HG02884 (cell line): ENCODE measurements around the gene TOP2A.

Experiments used
- ATAC-seq: cut with Tn5 transposase; IDR thresholded peaks from one replicate; pipeline ENCODE4 v1.9.1; 2021; ENCODE audit warnings: mild to moderate bottlenecking, moderate library complexity; ENCODE audit not compliant: unreplicated experiment

Gene TOP2A

DNA sequence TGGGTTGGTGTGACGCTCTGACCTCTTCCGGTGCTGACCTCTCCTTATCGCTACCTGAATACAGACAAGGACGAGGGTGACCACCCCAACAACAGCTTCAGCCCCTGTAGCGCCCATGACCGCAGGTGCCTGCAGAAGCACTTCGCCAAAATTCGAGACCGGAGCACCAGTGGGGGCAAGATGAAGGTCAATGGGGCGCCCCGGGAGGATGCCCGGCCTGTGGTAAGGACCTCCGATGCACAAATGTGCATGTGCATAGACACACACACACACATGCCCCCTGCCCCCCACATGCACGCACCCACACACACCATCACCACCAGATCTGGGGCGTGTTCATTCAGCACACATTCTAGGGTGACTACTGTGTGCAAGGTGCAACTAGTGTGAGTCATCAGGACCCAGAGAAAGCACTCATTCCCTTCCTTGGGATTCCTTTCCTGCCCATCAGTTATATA, 35.3 kb upstream of the TOP2A start:
- ATAC-seq: no peak

DNA sequence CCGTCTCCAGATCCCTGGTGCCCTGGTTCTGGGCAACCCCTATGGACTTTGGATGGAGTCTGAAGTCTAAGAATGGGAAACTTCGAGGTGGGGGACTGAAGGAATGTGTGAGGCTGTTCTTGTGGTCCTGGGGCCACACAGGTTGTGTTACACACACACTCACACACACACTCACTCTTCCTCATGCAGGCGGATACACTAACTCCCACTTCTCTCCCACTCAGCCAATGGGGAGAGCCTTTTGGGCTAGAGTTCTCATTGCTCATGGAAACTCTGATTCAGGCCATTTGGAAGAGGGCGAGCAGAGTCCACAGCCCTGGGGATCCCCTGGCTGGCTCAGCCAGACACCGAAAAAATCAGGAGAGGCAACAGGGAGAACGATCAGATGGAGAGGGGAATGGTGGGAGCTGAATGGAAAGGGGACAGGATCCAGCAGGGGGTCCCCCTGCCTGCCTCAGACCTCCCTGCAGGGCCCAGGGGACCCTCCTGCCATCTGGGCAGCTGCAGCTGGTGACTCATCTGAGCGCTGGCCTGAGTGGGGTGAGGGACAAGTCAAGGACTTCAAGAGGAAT, 34.6 kb upstream of the TOP2A start:
- no peak for ATAC-seq

GRCh38 chr17:40451420-40451819, 33.7 kb upstream of the TOP2A start:
- ATAC-seq: no peak

DNA sequence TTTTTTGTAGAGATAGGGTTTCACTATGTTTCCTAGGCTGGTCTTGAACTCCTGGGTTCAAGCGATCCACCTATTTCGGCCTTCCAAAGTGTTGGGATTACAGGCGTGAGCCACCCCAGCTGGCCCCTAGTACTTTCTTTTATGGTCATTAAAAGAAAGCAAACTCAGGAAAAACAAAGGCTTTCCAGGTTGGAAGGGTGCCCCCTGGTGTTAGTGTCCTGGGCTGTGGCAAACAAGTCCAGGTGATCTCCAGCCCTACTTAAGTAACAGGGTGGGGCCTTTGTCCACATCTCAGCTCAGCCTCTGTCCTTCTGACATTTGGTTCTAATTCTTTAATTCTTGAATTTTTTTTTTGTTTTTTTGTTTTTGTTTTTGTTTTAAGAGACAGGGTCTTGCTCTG, 32.5 kb upstream of the TOP2A start:
- no peak for ATAC-seq

DNA sequence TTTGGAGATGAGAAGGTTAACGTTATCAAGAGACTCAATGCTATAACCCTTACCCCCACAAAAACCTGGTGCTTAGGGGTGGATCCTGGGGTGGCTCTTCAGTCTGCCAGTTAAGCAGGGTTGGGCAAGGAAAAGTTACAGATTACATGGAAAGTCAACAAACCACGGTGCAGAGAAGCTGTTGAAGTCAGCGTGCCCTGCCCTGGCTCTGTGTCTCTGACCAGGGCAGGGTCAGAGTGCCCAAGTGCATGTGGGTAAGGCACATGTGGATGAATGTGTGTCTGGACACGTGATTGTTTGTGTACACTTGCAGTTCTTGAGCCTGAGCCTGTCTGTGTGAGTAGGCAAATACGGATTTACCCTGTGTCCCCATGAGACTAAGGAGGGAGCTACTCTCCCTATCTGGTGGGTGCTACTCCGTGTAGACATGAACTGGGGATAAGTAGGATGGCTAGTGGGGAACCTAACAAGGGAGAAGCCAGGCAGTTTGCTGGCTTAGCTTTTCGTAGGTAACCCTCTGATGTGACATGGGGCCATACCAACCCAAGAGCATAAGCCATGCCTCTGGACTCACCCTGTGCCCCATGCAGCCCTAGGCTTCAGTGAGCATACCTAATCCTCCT, 31.1 kb upstream of the TOP2A start:
- ATAC-seq: no peak

GRCh38 chr17:40448213-40448638, 30.5 kb upstream of the TOP2A start:
- no peak for ATAC-seq

- ATAC-seq: no peak
These were observed 30.1 kb upstream of the TOP2A start for GRCh38 chr17:40447806-40448205.

DNA sequence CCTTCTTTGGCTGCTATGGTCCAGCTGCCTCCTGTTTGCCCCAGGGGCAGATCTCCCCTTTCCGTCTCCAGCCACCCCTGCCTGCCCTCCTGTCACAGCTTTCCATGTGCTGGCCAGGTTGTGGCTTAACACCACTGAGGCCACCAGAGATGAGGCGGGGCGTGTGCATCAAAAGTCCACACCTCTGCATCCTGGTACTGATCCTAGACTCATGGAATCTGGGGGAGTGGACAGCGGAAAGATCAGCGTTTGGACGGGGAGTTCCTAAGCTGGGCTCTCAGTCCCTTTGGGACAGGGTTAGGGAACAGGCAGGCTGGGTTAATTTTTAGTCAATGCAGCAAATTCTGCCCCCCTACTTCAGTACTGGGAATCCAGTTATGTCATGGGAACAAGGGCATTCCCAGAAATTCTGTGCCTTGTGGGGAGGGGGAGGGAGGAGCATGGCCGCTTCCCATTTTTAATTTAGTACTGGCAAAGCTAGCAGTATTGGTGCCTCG, 29.5 kb upstream of the TOP2A start:
- no peak for ATAC-seq

DNA sequence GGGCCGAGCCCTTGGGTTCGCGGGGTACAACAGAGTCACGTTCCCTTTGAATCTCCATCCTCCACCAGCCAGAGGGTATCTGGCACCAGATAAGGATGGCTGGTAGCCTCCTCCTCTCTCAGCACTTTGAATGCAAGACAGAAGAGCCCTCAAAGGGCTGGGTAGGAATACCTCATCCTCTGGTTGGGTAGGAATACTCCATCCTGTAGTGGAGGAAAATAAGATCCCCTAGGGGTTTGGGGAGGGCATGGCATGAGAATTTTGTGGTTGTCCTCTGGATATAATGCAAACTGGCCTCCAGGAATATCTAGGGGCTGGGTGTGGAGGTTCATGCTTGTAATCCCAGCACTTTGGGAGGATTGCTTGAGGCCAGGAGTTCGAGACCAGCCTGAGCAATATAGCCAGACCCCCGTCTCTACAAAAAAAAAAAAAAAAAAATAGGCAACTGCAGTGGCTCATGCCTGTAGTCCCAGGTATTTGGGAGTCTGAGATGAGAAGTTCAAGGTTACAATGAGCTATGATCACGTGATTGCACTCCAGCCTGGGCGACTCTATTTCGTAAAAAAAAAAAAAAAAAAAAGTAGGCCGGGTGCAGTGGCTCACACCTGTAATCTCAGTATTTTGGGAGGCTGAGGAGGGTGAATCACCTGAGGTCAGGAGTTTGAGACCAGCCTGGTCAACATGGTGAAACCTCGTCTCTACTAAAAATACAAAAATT, 28.2 kb upstream of the TOP2A start:
- ATAC-seq: no peak

GRCh38 chr17:40443988-40444899, 26.5 kb upstream of the TOP2A start:
- ATAC-seq: no peak

GRCh38 chr17:40443196-40443987, 25.7 kb upstream of the TOP2A start, which contains the start of gene IGFBP4:
Gene IGFBP4, plus strand, starts transcription at chr17:40443450. Its CDS starts 286 bp downstream, at chr17:40443736.
- ATAC-seq: no peak

DNA sequence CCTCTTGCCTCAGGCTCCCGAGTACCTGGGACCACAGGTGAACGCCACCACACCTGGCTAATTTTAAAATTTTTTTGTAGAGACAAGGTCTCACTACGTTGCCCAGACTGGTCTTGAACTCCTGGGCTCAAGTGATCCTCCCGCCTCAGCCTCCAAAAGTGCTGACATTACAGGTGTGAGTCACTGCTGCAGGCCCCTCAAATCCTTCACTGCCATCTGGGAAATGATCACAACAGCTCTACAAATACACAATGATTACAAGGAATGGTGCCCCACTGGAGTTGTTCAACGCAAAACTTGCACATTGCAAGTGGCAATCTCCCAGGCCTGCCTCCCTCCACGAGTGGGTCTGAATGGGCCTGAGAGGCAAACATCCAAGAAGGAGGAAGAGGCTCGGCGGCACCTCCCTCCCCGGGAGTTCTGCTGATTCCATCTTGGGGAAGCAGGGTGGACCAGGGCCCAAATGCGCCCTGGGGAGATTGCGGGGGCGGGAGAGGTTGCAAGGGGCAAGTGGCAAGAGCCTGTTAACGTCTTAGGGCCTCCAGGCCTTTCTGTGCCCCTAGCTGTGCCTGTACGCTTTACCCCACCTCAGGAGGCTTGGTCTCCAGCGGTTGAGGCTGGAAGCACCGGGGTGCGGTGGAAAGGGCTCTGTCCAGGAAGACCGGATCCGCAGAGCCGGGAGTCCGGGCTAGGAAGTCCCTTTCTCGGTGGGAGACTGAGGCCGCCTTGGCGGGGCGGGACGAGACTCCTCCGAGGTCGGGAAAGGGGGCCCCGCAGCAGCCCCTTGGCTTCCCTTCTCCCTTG, 24.9 kb upstream of the TOP2A start:
- ATAC-seq: no peak

GRCh38 chr17:40440166-40440565, 22.5 kb upstream of the TOP2A start:
- ATAC-seq: no peak

GRCh38 chr17:40437095-40437732, 19.5 kb upstream of the TOP2A start:
- ATAC-seq: no peak

GRCh38 chr17:40436636-40437035, 18.9 kb upstream of the TOP2A start:
- ATAC-seq: no peak

DNA sequence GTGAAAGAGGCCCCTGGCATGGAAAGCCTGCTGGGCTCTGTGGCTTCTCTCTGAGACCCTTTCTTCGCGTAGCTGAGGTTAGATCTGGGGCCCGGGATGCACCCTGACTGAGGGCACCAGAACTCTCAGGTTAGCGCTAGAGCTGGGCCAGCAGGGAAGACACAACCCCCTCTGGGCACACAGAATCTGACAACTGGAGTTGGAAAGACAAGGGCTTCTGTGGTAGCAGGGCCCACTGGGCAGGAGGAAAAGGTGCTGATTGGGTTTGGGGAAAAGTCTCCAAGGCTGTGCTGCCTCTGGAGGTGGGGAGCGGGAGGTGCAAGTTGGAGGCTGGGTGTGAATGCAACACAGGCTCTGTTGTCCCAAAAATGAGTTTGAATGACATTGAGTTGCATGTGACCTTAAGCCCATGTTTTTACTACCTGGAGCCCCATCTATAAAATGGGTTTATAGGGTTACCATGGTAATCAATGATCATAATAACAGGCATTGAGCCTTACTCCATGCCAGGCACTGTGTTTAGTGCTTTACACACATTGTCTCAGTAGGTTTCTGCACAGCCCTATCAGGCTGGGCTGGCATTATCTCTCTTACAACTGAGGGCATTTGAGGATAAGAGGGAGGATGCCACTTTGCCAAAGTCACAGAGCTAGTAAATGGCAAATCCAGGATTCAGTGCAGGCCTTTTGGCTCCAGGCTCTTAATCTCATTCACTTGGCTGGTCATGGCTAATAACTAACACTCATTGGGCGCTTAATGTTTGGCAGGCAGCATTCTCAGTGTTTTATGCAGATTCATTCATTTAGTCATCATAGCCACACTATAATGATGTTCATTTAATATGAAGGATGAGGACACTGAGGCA, 16.1 kb upstream of the TOP2A start:
- no peak for ATAC-seq

DNA sequence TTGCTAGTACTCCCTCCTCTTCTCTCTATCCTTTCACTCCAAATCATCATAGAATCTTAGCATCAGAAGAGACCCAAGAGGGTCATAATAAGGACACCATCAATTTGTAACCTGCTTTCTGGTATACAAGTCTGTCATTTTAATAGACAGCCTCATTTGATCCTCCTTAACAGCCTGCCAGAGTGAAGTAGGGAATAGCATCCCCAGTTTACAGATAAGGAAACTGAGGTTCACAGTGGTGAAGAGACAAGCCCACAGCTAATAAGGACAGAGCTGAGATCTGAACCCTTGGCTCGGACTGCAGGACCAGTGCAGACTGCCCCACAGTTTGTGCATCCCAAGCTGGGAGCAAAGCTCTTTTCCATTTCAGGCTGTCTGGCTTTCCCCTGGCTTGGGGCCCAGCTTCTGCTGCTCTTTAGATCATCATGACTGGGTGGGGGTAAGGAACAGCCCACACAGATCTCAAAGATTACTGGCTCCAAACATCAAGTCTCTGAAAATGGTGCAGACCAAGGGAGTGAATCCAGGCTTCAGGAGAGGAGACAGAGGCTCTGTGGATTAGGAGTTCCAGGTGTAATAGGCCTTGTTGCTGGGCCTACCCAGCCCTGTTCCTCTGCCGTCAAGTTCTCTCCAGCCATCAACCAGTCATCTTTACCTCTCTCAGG, 15.3 kb upstream of the TOP2A start:
- ATAC-seq: no peak
